HG03108 (cell line): Measurements from ENCODE around the gene AFF1.
"Not testable (repeated sequence)": the region's sequence is repeated elsewhere in the genome, so short reads cannot be mapped to it uniquely, and the experiment has no call there.

Experiments used
- ATAC-seq: cut with Tn5 transposase; IDR thresholded peaks from one replicate; pipeline ENCODE4 v1.9.1; 2021; ENCODE audit warnings: moderate library complexity; ENCODE audit not compliant: unreplicated experiment

Gene AFF1

GRCh38 chr4:87134122-87134521 lies 199.3 kb downstream of the AFF1 start:
- ATAC-seq: no peak

GRCh38 chr4:87141428-87141827 lies 206.6 kb downstream of the AFF1 start:
- no peak for ATAC-seq

DNA sequence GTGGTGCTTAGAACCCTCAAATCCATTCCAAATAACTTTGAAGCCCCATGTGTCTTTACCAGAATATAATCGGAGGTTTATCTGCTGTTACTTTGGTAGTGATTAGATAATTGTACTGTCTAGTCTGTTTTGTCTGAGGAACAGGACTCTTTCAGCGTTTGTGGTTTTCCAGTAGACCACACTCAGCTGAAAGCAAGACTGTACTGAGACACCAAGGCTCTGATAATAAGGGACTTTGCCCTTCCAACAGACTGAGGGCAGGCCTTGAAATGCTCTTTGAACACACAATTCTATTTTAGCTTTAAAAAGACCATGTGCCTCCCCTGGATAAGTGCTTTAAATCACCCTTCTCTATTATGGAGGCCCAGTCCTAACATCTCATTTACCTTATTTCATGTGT lies 209.5 kb downstream of the AFF1 start:
- ATAC-seq: no peak

DNA sequence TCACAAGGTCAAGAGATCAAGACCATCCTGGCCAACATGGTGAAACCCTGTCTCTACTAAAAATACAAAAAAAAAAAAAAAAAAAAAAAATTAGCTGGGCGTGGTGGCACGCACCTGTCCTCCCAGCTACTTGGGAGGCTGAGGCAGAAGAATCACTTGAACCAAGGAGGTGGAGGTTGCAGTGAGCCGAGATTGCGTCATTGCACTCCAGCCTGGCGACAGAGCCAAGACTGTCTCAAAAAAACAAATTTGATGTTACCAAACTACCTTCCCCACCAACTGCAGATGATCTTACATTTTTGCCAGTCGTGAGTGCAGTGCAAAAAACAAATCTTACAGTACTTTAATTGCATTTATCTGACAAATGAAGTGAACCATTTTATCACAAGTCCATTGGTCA lies 211.1 kb downstream of the AFF1 start:
- not testable (repeated sequence) for ATAC-seq

DNA sequence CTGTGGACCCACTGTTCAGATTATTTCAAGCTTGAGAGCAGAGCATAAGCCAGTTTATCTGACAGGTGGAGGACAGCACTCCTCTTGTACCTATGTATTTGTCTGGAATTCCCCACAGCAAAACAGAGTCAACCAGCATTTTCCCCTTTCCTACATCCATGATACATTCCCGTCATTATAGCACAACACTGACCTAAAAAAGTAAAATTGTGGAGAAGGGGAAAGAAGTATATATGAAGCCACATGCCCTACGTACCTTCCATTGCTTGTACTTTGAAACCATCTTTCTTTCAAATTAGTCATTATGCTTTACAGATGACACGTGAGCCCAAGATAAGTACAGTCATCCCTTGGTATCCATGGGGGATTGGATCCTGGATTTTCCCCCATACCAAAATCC lies 212.3 kb downstream of the AFF1 start:
- ATAC-seq: no peak

- ATAC-seq: no peak
These were observed 215.9 kb downstream of the AFF1 start for GRCh38 chr4:87150498-87151261.

DNA sequence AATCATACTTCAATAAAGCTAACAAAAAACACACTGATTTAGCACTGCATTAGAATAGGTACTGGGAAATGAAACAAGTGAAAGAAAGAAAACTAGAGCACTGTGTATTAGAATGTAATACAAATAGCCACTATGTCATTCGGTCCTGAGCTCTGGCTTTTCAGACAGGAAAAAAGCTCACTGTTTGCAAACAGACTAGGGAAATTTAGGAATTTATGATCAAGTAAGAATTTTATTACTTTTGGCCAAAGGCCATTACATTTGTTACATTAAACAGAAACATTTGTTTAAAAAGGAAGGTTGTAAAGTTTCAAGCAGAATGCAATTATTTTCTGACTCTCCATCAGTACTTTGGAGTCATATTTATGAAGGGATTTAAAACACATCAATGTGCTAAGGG lies 216.9 kb downstream of the AFF1 start:
- ATAC-seq: no peak

GRCh38 chr4:87152310-87153041 lies 217.7 kb downstream of the AFF1 start:
- ATAC-seq: no peak

- no peak for ATAC-seq
These were observed 218.5 kb downstream of the AFF1 start for GRCh38 chr4:87153078-87153870.

DNA sequence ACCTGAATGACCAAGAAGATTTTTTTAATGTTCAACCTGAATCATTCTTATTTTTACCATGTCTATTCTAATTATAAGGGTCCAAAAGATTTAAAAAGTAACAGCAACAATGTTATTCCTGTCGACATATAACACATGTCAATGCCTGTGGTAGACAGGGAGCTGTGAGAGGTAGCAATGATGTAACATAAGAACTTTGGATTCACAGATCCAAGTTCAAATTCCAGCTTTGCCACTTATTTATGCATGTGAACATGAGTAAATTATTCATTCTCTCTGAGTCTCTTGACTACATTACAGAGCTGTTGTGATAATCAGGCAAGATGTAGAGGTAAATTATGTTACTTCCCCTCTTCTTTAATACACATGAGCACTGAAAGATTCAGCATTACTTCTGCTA lies 231.1 kb downstream of the AFF1 start:
- ATAC-seq: no peak

- ATAC-seq: no peak
These were observed 231.6 kb downstream of the AFF1 start for GRCh38 chr4:87166296-87166854.

DNA sequence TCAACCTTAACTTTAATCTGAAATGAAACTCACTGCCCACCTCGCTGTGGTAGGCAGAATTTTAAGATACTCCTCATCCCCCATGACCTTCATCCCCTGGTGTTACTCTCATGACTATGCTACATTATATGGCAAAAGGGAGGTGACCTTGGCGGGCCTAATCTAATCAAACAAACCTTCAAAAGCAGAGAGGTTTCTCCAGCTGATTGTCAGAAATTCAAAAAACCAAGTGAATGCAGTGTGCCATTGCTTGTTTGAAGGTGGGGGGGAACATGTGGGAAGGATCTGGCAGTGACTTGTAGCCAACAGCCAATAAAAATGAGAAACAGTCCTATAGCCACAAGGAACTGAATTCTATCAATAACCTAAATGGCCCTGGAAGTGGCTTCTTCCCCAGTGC lies 237.1 kb downstream of the AFF1 start:
- no peak for ATAC-seq

DNA sequence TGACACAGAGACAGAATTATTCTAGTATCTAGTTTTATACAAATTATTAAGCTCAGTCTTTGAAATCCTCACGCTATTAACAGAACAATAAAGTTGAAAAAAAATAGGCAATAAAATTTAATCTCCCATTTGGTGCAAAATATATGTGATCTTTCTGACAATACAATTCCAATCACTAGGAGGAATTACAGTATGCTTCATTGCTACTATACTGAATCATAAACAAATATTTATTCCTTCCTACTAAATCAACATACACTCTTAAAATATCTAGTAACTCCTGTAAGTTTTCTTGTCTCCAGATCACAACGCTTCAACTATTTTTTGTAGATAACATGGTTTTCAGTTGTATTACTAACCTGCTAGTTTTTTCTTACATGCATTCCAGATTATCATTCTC lies 239.9 kb downstream of the AFF1 start:
- no peak for ATAC-seq

- ATAC-seq: no peak
These were observed 244.9 kb downstream of the AFF1 start for GRCh38 chr4:87179751-87180150.

GRCh38 chr4:87180767-87181166 lies 246.0 kb downstream of the AFF1 start:
- no peak for ATAC-seq

- no peak for ATAC-seq
These were observed 250.5 kb downstream of the AFF1 start for GRCh38 chr4:87185146-87185870.

DNA sequence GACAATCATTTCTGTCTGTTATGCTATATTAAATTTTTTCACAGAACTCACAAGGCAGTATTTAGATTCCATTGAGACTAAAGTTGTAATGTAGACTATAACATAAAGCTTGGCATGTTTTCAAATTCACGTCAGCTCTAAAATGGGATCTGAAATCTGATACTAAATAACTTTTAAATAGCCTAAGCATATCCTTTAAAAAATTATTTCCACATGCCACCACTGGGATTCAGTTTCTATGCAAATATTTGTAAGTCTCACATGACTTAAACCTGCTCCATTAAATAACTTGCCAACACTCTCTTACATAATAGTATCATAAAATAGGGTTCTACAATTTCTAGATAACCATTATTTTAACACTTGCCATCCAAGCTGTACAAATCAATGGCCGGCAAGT lies 253.2 kb downstream of the AFF1 start:
- no peak for ATAC-seq

DNA sequence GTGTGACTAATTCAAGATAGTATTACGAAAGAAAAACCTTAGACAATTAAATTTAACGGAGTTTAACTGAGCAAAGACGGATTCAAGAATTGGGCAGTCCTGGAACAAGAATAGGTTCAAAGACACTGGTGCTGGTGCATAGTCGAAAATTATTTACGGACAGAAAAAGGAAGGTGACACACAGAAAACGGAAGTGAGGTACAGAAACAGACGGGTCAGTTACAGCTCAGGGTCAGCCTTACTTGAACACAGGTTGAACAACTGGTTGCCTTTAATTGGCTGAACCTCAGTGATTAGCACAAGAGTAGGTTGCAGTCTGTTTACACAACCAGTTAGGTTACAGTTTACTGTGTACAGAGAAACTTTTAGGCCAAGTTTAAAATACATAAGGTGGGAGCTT lies 254.1 kb downstream of the AFF1 start:
- no peak for ATAC-seq
